HepG2 (cell line): ENCODE results near the gene SLC25A38. TPM values are rescaled to one million over a fixed set of nuclear protein-coding genes. Genes with fewer than 3 reads are reported as not detected.

ENCODE experiments used
- ATM ChIP-seq: fragments of 450-650 bp; IDR thresholded peaks from 2 replicates; pipeline ENCODE4 v1.7.1; 2017; ENCODE audit warnings: mild to moderate bottlenecking, borderline replicate concordance
- JUNB ChIP-seq: sonication (generic); formaldehyde crosslinking; IDR thresholded peaks from 2 replicates; pipeline ENCODE4 v1.8.0; 2022; ENCODE audit warnings: missing genetic modification reagents, mild to moderate bottlenecking, borderline replicate concordance
- PAXIP1 ChIP-seq: sonication (generic); formaldehyde crosslinking; conservative IDR thresholded peaks from 2 replicates; pipeline ENCODE4 v1.4.0; 2020; ENCODE audit warnings: mild to moderate bottlenecking, missing genetic modification reagents, moderate library complexity
- RAD51 ChIP-seq: fragments of 450-650 bp; IDR thresholded peaks from 2 replicates; pipeline ENCODE4 v1.6.1; 2016; ENCODE audit warnings: borderline replicate concordance
- TFAP4 ChIP-seq: sonication (generic); IDR thresholded peaks from 2 replicates; pipeline ENCODE4 v1.6.1; 2016; ENCODE audit warnings: low read depth, borderline replicate concordance
- USF2 ChIP-seq, 2 experiments: sonication (generic) in 1 of 2; formaldehyde crosslinking in 1 of 2; IDR thresholded peaks; 2 replicates each; pipeline versions ENCODE4 v1.5.1 to v1.6.1; 2011 to 2020; ENCODE audit warnings: borderline replicate concordance in 1 of 2, low read depth in 1 of 2, low read length in 1 of 2, mild to moderate bottlenecking in 1 of 2, missing genetic modification reagents in 1 of 2, moderate library complexity in 1 of 2
- ZBTB8A ChIP-seq: sonication (generic); formaldehyde crosslinking; IDR thresholded peaks from 2 replicates; pipeline ENCODE4 v1.4.0; 2020; ENCODE audit warnings: mild to moderate bottlenecking, low read depth, missing genetic modification reagents, borderline replicate concordance
- ZNF180 ChIP-seq: sonication (generic); formaldehyde crosslinking; IDR thresholded peaks from 2 replicates; pipeline ENCODE4 v1.4.0; 2020; ENCODE audit warnings: low read depth, missing genetic modification reagents, borderline replicate concordance
- ZNF281 ChIP-seq: sonication (generic); formaldehyde crosslinking; IDR thresholded peaks from 2 replicates; pipeline ENCODE4 v1.4.0; 2020; ENCODE audit warnings: missing genetic modification reagents, borderline replicate concordance
- ZNF331 ChIP-seq: sonication (generic); formaldehyde crosslinking; IDR thresholded peaks from 2 replicates; pipeline ENCODE4 v1.4.0; 2020; ENCODE audit warnings: missing genetic modification reagents
- ZNF33A ChIP-seq: sonication (generic); formaldehyde crosslinking; IDR thresholded peaks from 2 replicates; pipeline ENCODE4 v1.5.1; 2020; ENCODE audit warnings: missing genetic modification reagents, mild to moderate bottlenecking, moderate library complexity, borderline replicate concordance
- ZSCAN21 ChIP-seq: sonication (generic); formaldehyde crosslinking; IDR thresholded peaks from 2 replicates; pipeline ENCODE4 v1.8.0; 2022; ENCODE audit warnings: mild to moderate bottlenecking, missing genetic modification reagents, moderate library complexity, borderline replicate concordance
- ZXDC ChIP-seq: sonication (generic); formaldehyde crosslinking; IDR thresholded peaks from 2 replicates; pipeline ENCODE4 v1.5.0; 2020; ENCODE audit warnings: mild to moderate bottlenecking, missing genetic modification reagents
- polyA plus RNA-seq, 8 experiments: library from polyadenylated mRNA; depleted of rRNA in 3 of 8; stranded (reverse) in 7 of 8; unstranded in 1 of 8; fragments of >200 nt; fragmentation: Illumina TruSeq in 4 of 8; extraction: Trizol in 4 of 8; gene quantifications; 2 replicates each; pipeline versions ENCODE4 v1.2.1 to v1.2.3, GENCODE V29; 2011 to 2016; ENCODE audit warnings: low read depth in 4 of 8, missing spikeins in 1 of 8, mixed read lengths in 1 of 8; ENCODE audit not compliant: insufficient read depth in 1 of 8
- total RNA-seq, 5 experiments: library from RNA; depleted of rRNA; stranded (reverse); fragments of >200 nt; fragmentation: Illumina TruSeq; extraction: Trizol; gene quantifications; 2 replicates each; pipeline ENCODE4 v1.2.3, GENCODE V29; 2016; ENCODE audit warnings: low read depth in 1 of 5

SLC25A38 gene
- total and polyA plus RNA-seq, 2 of the 13 experiments (the other 11 are each of a cell fraction or from before 2014, with no cell fraction given), result 32.5 to 35.4 TPM

GRCh38 chr3:39383045-39383880 is at the start of gene SLC25A38 (continued):
- no peak for TF ChIP-seq ZNF331 (CRISPR knock-in tag)
- peak; percentile 75; the same call in 1 of the 2 replicates for TF ChIP-seq ZBTB8A
- TF ChIP-seq ZNF180 (CRISPR knock-in tag), result no peak
- TF ChIP-seq RAD51, result peak; percentile 71
- TF ChIP-seq ZXDC (CRISPR knock-in tag), result 0 out of 2 replicates have a peak, but pooled peaks have one; percentile 26
- peak; percentile 39; the same call in 1 of the 2 replicates for TF ChIP-seq PAXIP1 (CRISPR knock-in tag)
- TF ChIP-seq ZNF33A (CRISPR knock-in tag), result 0 out of 2 replicates have a peak, but pooled peaks have one; percentile 73
- peak; percentile 63; the same call in 1 of the 2 replicates for TF ChIP-seq TFAP4
- no peak for TF ChIP-seq JUNB
- peak; percentile 68 for TF ChIP-seq ZSCAN21
- TF ChIP-seq USF2 (IDR thresholded peaks at IDR 0.05; ENCODE audit: low read depth, low read length), result peak; percentile 95
- peak; percentile 97; the same call in 1 of the 2 replicates for TF ChIP-seq USF2 (CRISPR knock-in tag; IDR thresholded peaks at IDR 0.05; ENCODE audit: borderline replicate concordance)
- no peak for TF ChIP-seq ATM
- TF ChIP-seq ZNF281 (CRISPR knock-in tag), result no peak
